Measurements from ENCODE around the gene BTNL8.
A peak's percentile ranks its signal among the peaks of the same experiment; 100 is the strongest.

BTNL8 gene

DNA sequence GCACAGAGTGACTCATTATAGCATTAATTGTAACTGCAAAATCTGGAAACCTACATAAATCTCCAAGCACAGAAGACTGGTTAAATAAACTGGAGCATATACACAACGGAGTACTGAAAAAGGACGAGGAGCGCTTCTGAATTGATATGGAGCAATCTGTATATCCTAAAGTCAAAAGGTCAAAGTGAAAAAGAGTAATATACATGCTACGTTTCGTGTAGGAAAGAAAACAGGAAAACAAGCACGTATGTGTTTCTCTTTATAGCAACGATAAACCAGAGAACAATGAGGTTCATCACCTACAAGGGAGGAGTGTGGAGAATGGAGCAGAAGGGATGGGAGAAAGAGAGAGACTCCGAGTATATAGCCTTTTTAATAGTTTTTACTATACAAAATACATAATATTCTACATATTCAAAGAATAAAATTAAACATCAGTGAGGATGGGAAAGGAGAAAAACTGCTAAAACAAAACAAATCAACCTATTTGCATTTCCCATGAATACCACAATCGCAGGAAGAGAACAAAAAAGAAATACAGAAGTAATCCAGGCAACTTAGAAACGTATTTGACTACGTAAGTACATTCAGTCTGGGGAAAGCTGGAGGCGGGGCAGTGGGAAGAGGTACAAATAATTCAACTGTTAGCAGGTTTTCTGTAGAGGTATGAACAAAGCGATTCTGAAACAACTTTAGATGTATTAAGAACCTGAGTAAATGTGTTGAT lies 45.7 kb upstream of the BTNL8 start:
- Histone ChIP-seq H2AK5ac (ENCODE audit: low read depth, low read length) (no peak overlapping the region), H3K4ac (ENCODE audit: low read length) (no peak overlapping the region), H4K8ac (ENCODE audit: low read depth, low read length) (no peak overlapping the region), H3K79me1 (ENCODE audit: low read depth, low read length) (peaks cover 4% of the 10 kb centered on the region), H3K4me1 (ENCODE audit: control insufficient read depth in 2 of 2, insufficient read depth in 1 of 2, low read depth in 1 of 2, low read length in 2 of 2) (peaks cover 0 to 6% of the 10 kb centered on the region in 2 donors), H3K4me2 (ENCODE audit: insufficient read depth, low read length, poor library complexity, severe bottlenecking) (no peak overlapping the region), H3K36me3 (replicated peaks in 1 of 2; ENCODE audit: control insufficient read depth in 2 of 2, insufficient read depth in 2 of 2, low read length in 2 of 2) (peaks cover 33 to 94% of the 10 kb centered on the region in 2 donors), H3K4me3 (ENCODE audit: low read length in 2 of 2) (no peak overlapping the region), H2BK12ac (ENCODE audit: low read length) (no peak overlapping the region), H3K27ac (replicated peaks; ENCODE audit: low read length) (no peak overlapping the region), H4K91ac (ENCODE audit: low read depth, low read length, poor library complexity) (no peak overlapping the region), H2BK5ac (ENCODE audit: low read length) (no peak overlapping the region), H3K14ac (ENCODE audit: low read length) (no peak overlapping the region), H2AFZ (ENCODE audit: low read length) (no peak overlapping the region), H3K18ac (ENCODE audit: low read length) (no peak overlapping the region), H3K27me3 (ENCODE audit: control insufficient read depth in 3 of 3, insufficient read depth in 3 of 3, low read depth in 1 of 3, low read length in 3 of 3) (no peaks in the 10 kb centered on the region), H3K9ac (ENCODE audit: low read depth, low read length, poor library complexity) (no peak overlapping the region), H2BK15ac (ENCODE audit: low read length) (no peak overlapping the region), H2BK120ac (ENCODE audit: low read depth, low read length) (no peak overlapping the region), H3K23ac (ENCODE audit: low read depth, low read length, poor library complexity) (no peak overlapping the region), H3K9me3 (replicated peaks in 1 of 2; ENCODE audit: control insufficient read depth in 2 of 2, insufficient read depth in 1 of 2, low read depth in 1 of 2, low read length in 2 of 2) (peaks cover 34 to 52% of the 10 kb centered on the region in 2 donors)
- no CpG with 5 or more reads among the region's 13 CpGs for WGBS, 2 donors (ENCODE audit: extremely low coverage in 2 of 2, insufficient read length in 2 of 2, insufficient replicate concordance in 1 of 2)
- no peak for DNase-seq (ENCODE audit: low spot score)

GRCh38 chr5:180853848-180854176 lies 45.1 kb upstream of the BTNL8 start:
- Histone ChIP-seq H3K36me3 (replicated peaks in 1 of 2; ENCODE audit: control insufficient read depth in 2 of 2, insufficient read depth in 2 of 2, low read length in 2 of 2) (peaks cover 32 to 94% of the 10 kb centered on the region in 2 donors), H2AFZ (ENCODE audit: low read length) (no peak overlapping the region), H3K4me2 (ENCODE audit: insufficient read depth, low read length, poor library complexity, severe bottlenecking) (no peak overlapping the region), H2BK120ac (ENCODE audit: low read depth, low read length) (no peak overlapping the region), H3K9ac (ENCODE audit: low read depth, low read length, poor library complexity) (no peak overlapping the region), H4K8ac (ENCODE audit: low read depth, low read length) (no peak overlapping the region), H3K4ac (ENCODE audit: low read length) (no peak overlapping the region), H3K27ac (replicated peaks; ENCODE audit: low read length) (no peak overlapping the region), H3K79me1 (ENCODE audit: low read depth, low read length) (peaks cover 4% of the 10 kb centered on the region), H3K4me3 (ENCODE audit: low read length in 2 of 2) (no peak overlapping the region), H3K4me1 (ENCODE audit: control insufficient read depth in 2 of 2, insufficient read depth in 1 of 2, low read depth in 1 of 2, low read length in 2 of 2) (peaks cover 0 to 6% of the 10 kb centered on the region in 2 donors), H3K27me3 (ENCODE audit: control insufficient read depth in 3 of 3, insufficient read depth in 3 of 3, low read depth in 1 of 3, low read length in 3 of 3) (no peaks in the 10 kb centered on the region), H2BK5ac (ENCODE audit: low read length) (no peak overlapping the region), H3K18ac (ENCODE audit: low read length) (no peak overlapping the region), H4K91ac (ENCODE audit: low read depth, low read length, poor library complexity) (no peak overlapping the region), H2BK12ac (ENCODE audit: low read length) (no peak overlapping the region), H3K14ac (ENCODE audit: low read length) (no peak overlapping the region), H3K9me3 (replicated peaks in 1 of 2; ENCODE audit: control insufficient read depth in 2 of 2, insufficient read depth in 1 of 2, low read depth in 1 of 2, low read length in 2 of 2) (peaks cover 30 to 47% of the 10 kb centered on the region in 2 donors), H2BK15ac (ENCODE audit: low read length) (no peak overlapping the region), H3K23ac (ENCODE audit: low read depth, low read length, poor library complexity) (no peak overlapping the region), H2AK5ac (ENCODE audit: low read depth, low read length) (no peak overlapping the region)
- no peak for DNase-seq (ENCODE audit: low spot score)
- no CpG with 5 or more reads among the region's 1 CpG for WGBS, 2 donors (ENCODE audit: extremely low coverage in 2 of 2, insufficient read length in 2 of 2, insufficient replicate concordance in 1 of 2)

GRCh38 chr5:180858586-180858985 lies 40.4 kb upstream of the BTNL8 start:
- Histone ChIP-seq H2BK5ac (ENCODE audit: low read length) (no peak overlapping the region), H2BK15ac (ENCODE audit: low read length) (no peak overlapping the region), H3K4me1 (ENCODE audit: control insufficient read depth in 2 of 2, insufficient read depth in 1 of 2, low read depth in 1 of 2, low read length in 2 of 2) (peaks cover 7% of the 10 kb centered on the region in 2 donors), H3K9me3 (replicated peaks in 1 of 2; ENCODE audit: control insufficient read depth in 2 of 2, insufficient read depth in 1 of 2, low read depth in 1 of 2, low read length in 2 of 2) (peaks cover 2% of the 10 kb centered on the region in 2 donors), H2BK12ac (ENCODE audit: low read length) (no peak overlapping the region), H3K4ac (ENCODE audit: low read length) (no peak overlapping the region), H3K27me3 (ENCODE audit: control insufficient read depth in 3 of 3, insufficient read depth in 3 of 3, low read depth in 1 of 3, low read length in 3 of 3) (no peaks in the 10 kb centered on the region), H4K8ac (ENCODE audit: low read depth, low read length) (no peak overlapping the region), H3K27ac (replicated peaks; ENCODE audit: low read length) (no peak overlapping the region), H3K18ac (ENCODE audit: low read length) (no peak overlapping the region), H4K91ac (ENCODE audit: low read depth, low read length, poor library complexity) (no peak overlapping the region), H3K9ac (ENCODE audit: low read depth, low read length, poor library complexity) (no peak overlapping the region), H2AFZ (ENCODE audit: low read length) (no peak overlapping the region), H3K4me2 (ENCODE audit: insufficient read depth, low read length, poor library complexity, severe bottlenecking) (no peak overlapping the region), H3K23ac (ENCODE audit: low read depth, low read length, poor library complexity) (no peak overlapping the region), H3K4me3 (ENCODE audit: low read length in 2 of 2) (no peak overlapping the region), H2BK120ac (ENCODE audit: low read depth, low read length) (no peak overlapping the region), H3K14ac (ENCODE audit: low read length) (no peak overlapping the region), H3K79me1 (ENCODE audit: low read depth, low read length) (peaks cover 4% of the 10 kb centered on the region), H3K36me3 (replicated peaks in 1 of 2; ENCODE audit: control insufficient read depth in 2 of 2, insufficient read depth in 2 of 2, low read length in 2 of 2) (peaks cover 7 to 54% of the 10 kb centered on the region in 2 donors), H2AK5ac (ENCODE audit: low read depth, low read length) (no peak overlapping the region)
- DNase-seq (ENCODE audit: low spot score), result no peak
- no CpG with 5 or more reads among the region's 6 CpGs for WGBS, 2 donors (ENCODE audit: extremely low coverage in 2 of 2, insufficient read length in 2 of 2, insufficient replicate concordance in 1 of 2)

GRCh38 chr5:180860273-180860886 lies 38.6 kb upstream of the BTNL8 start:
- Histone ChIP-seq H3K18ac (ENCODE audit: low read length) (peak overlapping the region; percentile 99), H4K8ac (ENCODE audit: low read depth, low read length) (no peak overlapping the region), H3K27ac (replicated peaks; ENCODE audit: low read length) (peak overlapping the region; percentile 93), H3K14ac (ENCODE audit: low read length) (no peak overlapping the region), H2BK120ac (ENCODE audit: low read depth, low read length) (peak overlapping the region; percentile 56), H3K4me3 (ENCODE audit: low read length in 2 of 2) (peak overlapping the region; percentile 96), H2AFZ (ENCODE audit: low read length) (peak overlapping the region; percentile 94), H2BK12ac (ENCODE audit: low read length) (no peak overlapping the region), H3K79me1 (ENCODE audit: low read depth, low read length) (peaks cover 1% of the 10 kb centered on the region), H3K9me3 (replicated peaks in 1 of 2; ENCODE audit: control insufficient read depth in 2 of 2, insufficient read depth in 1 of 2, low read depth in 1 of 2, low read length in 2 of 2) (no peaks in the 10 kb centered on the region), H3K27me3 (ENCODE audit: control insufficient read depth in 3 of 3, insufficient read depth in 3 of 3, low read depth in 1 of 3, low read length in 3 of 3) (no peaks in the 10 kb centered on the region), H2BK15ac (ENCODE audit: low read length) (no peak overlapping the region), H3K4me1 (ENCODE audit: control insufficient read depth in 2 of 2, insufficient read depth in 1 of 2, low read depth in 1 of 2, low read length in 2 of 2) (peaks cover 5 to 7% of the 10 kb centered on the region in 2 donors), H3K36me3 (replicated peaks in 1 of 2; ENCODE audit: control insufficient read depth in 2 of 2, insufficient read depth in 2 of 2, low read length in 2 of 2) (peaks cover 5 to 36% of the 10 kb centered on the region in 2 donors), H2BK5ac (ENCODE audit: low read length) (peak overlapping the region; percentile 95), H4K91ac (ENCODE audit: low read depth, low read length, poor library complexity) (no peak overlapping the region), H3K23ac (ENCODE audit: low read depth, low read length, poor library complexity) (no peak overlapping the region), H2AK5ac (ENCODE audit: low read depth, low read length) (no peak overlapping the region), H3K9ac (ENCODE audit: low read depth, low read length, poor library complexity) (peak overlapping the region; percentile 98), H3K4me2 (ENCODE audit: insufficient read depth, low read length, poor library complexity, severe bottlenecking) (peak overlapping the region; percentile 91), H3K4ac (ENCODE audit: low read length) (peak overlapping the region; percentile 95)
- no CpG with 5 or more reads among the region's 18 CpGs for WGBS, 2 donors (ENCODE audit: extremely low coverage in 2 of 2, insufficient read length in 2 of 2, insufficient replicate concordance in 1 of 2)
- DNase-seq (ENCODE audit: low spot score), result no peak

All from neuronal stem cell (in vitro differentiated cells).